ENCODE measurements around the gene OR3A3.

Gene OR3A3

GRCh38 chr17:3472137-3472536 lies 61.0 kb downstream of the OR3A3 start:
- no peak for DNase-seq (ENCODE audit: low read depth in 2 of 2)

Data from fibroblast of skin of left biceps (primary cell).